SU-DHL-6 (cell line): ENCODE results near the gene PRXL2A.

Experiments used
- CTCF ChIP-seq: fragments of 200-600 bp; sonication (generic); IDR thresholded peaks from one replicate; pipeline ENCODE4 v1.5.1; 2017; ENCODE audit warnings: antibody characterized with exemption, mild to moderate bottlenecking, low read length, moderate library complexity; ENCODE audit not compliant: insufficient read depth, poor library complexity, severe bottlenecking
- EZH2phosphoT487 ChIP-seq: fragments of 200-600 bp; sonication (generic), shearing (Covaris generic); conservative IDR thresholded peaks from 2 replicates; pipeline ENCODE4 v1.6.1; 2018; ENCODE audit warnings: mild to moderate bottlenecking, antibody characterized with exemption, low read length, moderate library complexity, mixed read lengths

- TF ChIP-seq CTCF (no peak), EZH2phosphoT487 (no peak)
Measured at GRCh38 chr10:80461208-80462183, 53.1 kb downstream of the PRXL2A start.
